Right ventricle myocardium inferior (tissue), 1 donor: Measurements from ENCODE around the gene FHIT. TPM values are rescaled to one million over a fixed set of nuclear protein-coding genes. Genes with fewer than 3 reads are reported as not detected.

Experiments used
- ATAC-seq: fragments of 200-7000 bp; cut with Tn5 transposase; one replicate; pipeline ENCODE4 v1.9.1; 2020; ENCODE audit warnings: mild to moderate bottlenecking, moderate library complexity
- DNase-seq: peaks from one replicate; pipeline ENCODE4 v3.0.0; 2021; ENCODE audit errors: missing footprints
- intact Hi-C: fragments of 100-400 bp; cut with DNase I; formaldehyde crosslinking; loops from one replicate; pipeline ENCODE4 v1.11.0; 2022
- total RNA-seq: library from RNA; stranded (reverse); fragmentation: NEBNext Ultra II Directional; extraction: Animal tissue kit (Norgen Biotek cat#: 25700); gene quantifications from one replicate; pipeline ENCODE4 v1.2.1, GENCODE V29; 2021
- donor health status: DM: no; HTN: yes; CAD: no; lungs with severe emphysema.

The FHIT gene
- total RNA-seq, 1 donor from 2014 or later = 24.5 TPM

DNA sequence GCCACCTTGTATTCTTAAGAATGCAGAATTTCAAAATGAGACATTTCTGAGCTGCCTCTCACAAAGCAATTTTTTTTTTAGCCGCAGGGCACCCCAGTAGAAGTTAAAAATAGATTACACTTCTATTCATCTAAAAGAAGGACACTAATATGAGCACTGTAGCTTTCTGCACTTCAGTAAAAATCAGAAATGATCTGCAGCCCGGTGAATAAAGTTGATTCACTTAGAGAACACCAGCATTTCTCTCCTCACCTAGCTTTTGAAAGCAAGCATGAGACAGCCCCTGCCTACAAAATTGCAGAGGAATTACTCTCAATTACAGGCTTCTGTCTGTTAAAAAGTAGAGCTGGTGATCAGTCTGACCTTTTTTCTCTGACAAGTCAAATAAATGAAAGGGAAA is 1062.4 kb downstream of the FHIT start:
- ATAC-seq (no peak), DNase-seq (no peak)
- intact Hi-C loops = no loop called here

DNA sequence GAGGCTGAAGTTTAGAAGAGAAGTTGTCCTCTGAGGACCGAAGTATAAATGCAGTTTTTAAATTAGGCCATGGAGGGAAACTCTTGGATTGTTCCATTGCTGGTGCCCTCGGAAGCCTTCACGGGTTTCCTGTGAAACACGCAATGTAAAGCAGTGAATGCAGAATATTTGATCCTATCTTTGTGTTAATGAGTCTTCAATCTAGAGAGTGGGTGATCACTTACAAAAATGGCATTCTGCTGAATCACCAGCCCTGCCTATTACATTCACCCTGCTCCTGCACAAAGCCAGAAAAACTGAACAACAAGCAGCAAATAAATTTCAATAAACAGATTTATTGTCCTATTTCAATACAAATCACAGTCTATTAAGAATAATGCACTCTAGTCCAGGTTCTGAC is 1063.9 kb downstream of the FHIT start:
- intact Hi-C loops = no loop called here
- no peak for DNase-seq
- no peak for ATAC-seq

GRCh38 chr3:60186359-60186758 is 1064.9 kb downstream of the FHIT start:
- no peak for DNase-seq

DNA sequence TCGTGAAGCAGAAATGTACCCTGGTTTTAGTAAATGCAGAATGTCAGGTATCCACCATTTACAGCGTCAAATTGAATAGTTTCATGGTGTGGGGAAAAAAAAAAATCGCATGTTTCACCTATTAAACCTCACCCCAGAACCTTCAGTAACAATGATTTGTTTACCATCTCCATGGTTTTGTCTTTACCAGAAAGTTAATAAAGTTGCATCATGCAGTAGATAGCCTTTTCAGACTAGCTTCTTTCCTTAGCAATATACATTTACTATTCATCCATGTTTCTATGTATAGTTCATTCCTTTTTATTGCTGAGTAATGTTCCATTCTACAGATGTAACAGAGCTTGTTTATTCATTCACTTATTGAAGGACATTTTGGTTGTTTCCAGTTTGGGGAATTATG is 1066.1 kb downstream of the FHIT start:
- no peak for DNase-seq
- intact Hi-C loops = no loop called here

More at GRCh38 chr3:60186359-60186758, 1064.9 kb downstream of the FHIT start:
- intact Hi-C loops = no loop called here
- no peak for ATAC-seq

DNA sequence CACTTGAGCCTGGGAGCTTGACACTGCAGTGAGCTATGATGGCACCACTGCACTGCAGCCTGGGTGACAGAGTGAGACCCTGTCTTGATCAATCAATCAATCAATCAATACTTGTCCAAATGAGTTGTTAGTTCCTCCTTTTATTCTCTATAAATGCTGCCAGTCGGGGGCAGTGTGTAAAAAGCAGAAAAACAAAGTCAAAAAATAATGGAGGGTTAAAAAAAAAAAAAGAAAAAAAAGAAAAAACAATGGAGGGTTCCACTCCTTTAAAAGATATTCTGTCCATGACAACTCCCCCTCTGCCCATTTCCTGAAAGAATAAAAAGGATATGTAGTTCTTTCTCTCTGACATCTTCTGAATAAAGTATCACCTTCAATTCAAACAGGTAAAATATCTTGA is 1068.6 kb downstream of the FHIT start:
- intact Hi-C loops = no loop called here
- ATAC-seq (no peak), DNase-seq (no peak)

More for the DNA sequence above, 1066.1 kb downstream of the FHIT start:
- ATAC-seq = no peak

GRCh38 chr3:60178931-60179653 is 1072.2 kb downstream of the FHIT start:
- DNase-seq (no peak), ATAC-seq (no peak)
- intact Hi-C loops = no loop called here

GRCh38 chr3:60177726-60178125 is 1073.5 kb downstream of the FHIT start:
- DNase-seq = no peak
- ATAC-seq = no peak
- intact Hi-C loops = no loop called here

DNA sequence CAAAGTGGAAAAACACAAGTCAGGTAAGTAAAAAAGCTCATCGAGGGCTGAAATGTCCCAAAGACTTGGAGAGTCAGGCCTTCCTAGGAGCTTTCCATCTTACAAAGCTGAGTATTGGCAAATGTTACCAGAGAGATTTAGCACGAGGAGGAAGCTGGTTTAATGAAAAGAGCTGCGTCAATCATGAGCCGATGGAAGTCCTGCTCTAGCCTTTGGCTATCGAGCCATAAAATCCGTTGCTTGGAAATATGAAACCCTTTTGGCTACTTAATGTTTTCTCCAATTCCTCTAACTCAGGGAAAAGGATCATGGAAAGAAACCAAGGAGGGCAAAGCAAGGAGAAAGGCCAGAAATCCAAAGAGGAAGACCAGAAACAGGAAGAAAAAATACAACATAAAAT is 1074.6 kb downstream of the FHIT start:
- DNase-seq = no peak
- intact Hi-C loops = no loop called here
- no peak for ATAC-seq

GRCh38 chr3:60175680-60176079 is 1075.6 kb downstream of the FHIT start:
- ATAC-seq (no peak), DNase-seq (no peak)
- intact Hi-C loops = no loop called here

- DNase-seq = no peak
- intact Hi-C loops = no loop called here
- ATAC-seq = no peak
Measured at GRCh38 chr3:60169755-60170154, 1081.5 kb downstream of the FHIT start.

- ATAC-seq = no peak
- intact Hi-C loops = no loop called here
- DNase-seq = no peak
Measured at GRCh38 chr3:60167186-60167585, 1084.1 kb downstream of the FHIT start.

DNA sequence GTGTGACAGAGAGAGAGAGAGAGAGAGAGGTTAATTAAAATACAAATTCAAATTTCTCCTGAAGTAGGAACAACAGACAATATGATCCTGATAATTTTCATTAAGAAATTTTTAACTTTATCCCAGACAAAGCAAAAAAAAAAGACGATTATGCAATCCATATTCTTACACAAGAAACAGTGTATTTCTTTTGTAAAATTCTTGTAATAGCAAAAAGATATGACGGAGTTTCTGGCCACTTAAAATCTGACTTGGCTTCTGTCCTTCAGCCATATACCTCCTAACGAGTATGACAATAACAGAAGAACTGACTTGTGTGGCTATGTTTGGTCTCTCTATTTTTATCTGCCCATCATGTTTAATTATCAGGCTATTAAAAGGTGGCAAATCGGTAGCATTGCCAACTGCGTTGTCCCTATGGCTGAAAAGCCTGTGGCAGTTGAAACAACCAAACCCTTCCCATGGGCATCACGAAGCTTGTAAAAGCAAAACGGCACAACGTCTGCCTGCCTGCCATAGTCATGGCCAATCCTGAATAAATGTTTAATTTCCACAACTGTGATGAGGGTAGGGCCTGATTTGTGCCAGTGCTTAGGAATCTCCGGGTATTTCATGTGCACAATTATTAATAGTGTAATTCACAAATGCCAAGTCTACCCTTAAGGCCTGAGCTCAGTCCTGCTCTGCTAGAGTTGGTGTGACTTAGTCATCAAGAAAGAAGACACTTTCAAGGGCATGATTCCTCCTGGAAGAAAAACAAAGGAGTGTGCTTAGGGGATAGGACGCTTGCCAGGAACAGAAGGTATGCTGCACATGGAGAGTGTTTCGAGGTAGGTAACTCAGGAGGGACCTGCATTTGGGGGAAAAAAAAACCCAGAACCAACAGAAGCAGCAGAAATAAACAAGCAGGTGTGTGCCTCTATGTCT is 1090.2 kb downstream of the FHIT start:
- DNase-seq (no peak), ATAC-seq (no peak)
- intact Hi-C loops = no loop called here

DNA sequence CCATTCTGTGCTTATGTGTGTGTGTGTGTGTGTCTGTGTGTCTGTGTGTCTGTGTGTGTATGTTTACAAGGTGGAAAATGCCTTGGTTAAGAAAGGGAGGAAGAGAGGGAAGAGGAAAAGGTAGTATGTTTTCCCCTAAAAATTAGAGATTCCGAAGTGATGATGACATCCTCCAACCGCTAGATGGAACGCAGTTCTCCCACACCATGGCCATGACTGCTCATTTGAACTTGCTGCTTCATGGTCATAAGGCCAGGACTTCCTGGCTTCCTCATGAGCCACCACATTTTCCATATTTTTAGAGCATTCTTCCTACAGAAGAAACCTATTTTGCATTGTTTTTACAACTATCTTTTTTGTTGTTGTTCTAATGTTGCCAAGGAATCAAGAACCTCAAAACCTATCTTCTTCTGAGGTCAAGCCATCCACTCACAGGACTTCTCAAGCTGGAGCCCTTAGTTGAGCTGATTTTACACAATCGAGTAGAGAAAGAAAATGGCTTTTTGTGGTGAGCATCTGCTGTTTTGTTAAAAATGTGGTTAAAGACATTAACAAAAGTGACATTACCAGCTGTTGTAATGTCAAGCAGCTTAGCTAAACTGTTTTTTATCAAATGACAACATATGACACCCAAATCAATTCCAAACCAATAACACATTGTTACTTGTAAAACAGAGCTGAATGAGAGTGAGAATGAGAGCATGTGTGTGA is 1091.0 kb downstream of the FHIT start:
- DNase-seq (no peak), ATAC-seq (no peak)
- intact Hi-C loops = no loop called here

DNA sequence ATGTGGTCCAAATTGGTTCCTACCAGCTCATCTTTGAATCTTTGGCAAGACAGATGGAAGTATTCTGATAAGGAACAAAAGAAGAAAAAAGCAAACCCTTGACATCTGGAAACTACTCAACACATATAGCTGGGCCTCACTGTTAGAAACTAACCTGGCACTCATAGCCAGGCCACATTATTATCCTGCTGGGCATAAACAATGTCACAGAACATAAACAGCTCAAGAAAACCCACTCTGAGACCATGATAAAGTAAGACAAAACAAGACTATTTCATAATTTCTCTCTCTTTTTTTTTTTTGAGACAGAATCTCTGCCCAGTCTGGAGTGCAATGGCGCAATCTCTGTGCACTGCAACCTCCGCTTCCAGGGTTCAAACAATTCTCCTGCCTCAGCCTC is 1093.2 kb downstream of the FHIT start:
- intact Hi-C loops = no loop called here
- DNase-seq (no peak), ATAC-seq (no peak)

DNA sequence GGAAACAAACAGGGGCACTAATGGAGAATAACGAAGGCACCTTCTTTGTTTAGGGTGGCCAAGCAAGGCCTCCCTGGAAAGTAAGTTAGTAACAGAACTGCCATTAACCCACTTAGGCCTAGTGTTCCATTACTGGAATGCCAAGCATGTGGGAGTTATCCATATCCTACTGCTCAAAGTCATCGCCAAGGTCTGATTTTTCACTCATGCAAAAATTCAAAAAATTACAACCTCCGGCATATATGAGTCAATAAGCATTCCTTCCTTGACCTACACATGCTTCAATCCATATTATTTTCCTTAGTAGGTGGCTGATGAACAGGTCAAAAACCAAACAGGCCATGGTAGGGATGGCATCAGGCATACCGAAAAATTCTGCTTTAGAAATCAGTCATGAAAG is 1097.2 kb downstream of the FHIT start:
- DNase-seq (no peak), ATAC-seq (no peak)
- intact Hi-C loops = no loop called here

- intact Hi-C loops = no loop called here
- ATAC-seq (no peak), DNase-seq (no peak)
Measured at GRCh38 chr3:60153221-60153999, 1097.8 kb downstream of the FHIT start.

GRCh38 chr3:60149501-60149900 is 1101.8 kb downstream of the FHIT start:
- ATAC-seq = no peak
- intact Hi-C loops = no loop called here
- no peak for DNase-seq

DNA sequence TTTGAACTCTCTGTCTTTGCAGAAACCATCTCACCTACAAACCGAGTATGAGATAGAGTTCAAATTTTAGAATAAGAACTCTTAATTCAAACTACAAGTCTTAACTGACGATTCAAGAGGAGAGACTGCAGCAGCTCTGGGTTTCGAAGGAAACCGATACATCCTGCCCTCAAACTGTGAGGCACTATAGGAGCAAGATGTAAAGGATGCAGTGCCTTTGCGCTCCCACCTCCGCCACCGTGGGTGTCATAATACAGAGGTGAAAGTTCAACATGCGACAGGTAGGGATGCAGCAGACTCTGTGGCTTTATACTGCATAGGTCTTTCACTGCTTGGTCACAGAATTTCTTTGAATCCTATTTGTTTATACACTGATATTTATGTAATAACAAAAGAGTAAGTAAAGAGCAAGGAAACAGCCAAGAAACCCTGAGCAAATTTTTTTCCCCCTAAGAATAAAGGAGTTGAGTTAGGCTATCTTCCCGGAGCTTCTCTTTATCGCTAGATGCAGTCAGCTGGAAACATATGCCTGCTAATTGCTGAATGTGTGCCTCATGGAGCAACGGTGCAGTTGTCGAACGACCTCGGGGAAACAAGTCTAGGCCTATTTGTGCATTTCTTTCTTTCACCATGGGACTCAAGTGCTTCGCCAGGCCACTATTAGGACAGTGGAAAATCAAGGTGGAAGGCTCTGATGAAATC is 1103.9 kb downstream of the FHIT start:
- DNase-seq = no peak
- intact Hi-C loops = no loop called here
- no peak for ATAC-seq
